Left hindlimb (tissue), 1 donor: Measurements from ENCODE around the gene TCF7.

ENCODE experiments used
- DNase-seq: peaks from one replicate; pipeline ENCODE4 v3.0.0-alpha.2; 2018

The TCF7 gene

DNA sequence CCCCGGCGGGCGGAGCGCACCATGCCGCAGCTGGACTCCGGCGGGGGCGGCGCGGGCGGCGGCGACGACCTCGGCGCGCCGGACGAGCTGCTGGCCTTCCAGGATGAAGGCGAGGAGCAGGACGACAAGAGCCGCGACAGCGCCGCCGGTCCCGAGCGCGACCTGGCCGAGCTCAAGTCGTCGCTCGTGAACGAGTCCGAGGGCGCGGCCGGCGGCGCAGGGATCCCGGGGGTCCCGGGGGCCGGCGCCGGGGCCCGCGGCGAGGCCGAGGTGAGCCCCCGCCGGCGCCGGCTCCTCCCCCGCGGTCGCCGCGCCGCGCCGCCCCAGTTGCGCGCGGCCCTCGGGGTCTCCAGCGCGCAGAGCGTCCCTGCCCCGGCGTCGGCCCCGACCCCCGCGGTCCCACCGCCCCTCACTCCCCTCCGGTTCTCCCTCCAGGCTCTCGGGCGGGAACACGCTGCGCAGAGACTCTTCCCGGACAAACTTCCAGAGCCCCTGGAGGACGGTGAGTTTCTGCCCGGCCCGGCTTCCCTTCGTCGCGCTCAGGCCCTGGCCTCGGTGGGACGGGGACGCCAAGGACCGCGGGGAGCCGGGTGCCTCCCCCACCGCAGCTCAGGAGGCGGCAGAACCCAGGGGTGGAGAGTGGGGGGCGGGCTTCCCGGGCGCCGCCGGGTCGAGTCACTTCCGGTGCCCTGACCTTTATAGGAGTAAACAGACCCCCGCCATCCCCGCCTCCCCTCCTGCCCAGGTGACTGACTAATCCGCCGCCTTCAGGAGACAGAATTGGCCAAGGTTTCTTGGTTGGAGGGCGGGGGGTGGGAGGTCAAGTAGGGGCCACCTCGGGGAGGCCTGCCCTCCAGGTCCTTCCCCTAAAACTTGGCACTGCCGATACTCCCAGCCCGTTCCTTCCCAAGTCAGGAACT, 665 bp downstream of the TCF7 start:
- DNase-seq = no peak

DNA sequence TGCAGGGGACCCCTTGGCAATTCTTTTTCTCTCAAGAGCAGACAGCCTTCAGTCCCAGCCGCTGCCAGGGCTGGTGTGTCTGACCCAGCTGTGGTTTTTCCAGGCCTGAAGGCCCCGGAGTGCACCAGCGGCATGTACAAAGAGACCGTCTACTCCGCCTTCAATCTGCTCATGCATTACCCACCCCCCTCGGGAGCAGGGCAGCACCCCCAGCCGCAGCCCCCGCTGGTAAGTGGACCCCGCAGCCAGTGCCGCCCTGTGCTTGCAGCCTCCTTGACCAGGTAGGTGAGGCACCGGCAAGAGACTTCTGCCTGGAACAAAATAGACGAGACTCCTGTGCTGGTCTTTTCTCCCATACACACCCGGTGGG, 1.3 kb downstream of the TCF7 start:
- DNase-seq = no peak

DNA sequence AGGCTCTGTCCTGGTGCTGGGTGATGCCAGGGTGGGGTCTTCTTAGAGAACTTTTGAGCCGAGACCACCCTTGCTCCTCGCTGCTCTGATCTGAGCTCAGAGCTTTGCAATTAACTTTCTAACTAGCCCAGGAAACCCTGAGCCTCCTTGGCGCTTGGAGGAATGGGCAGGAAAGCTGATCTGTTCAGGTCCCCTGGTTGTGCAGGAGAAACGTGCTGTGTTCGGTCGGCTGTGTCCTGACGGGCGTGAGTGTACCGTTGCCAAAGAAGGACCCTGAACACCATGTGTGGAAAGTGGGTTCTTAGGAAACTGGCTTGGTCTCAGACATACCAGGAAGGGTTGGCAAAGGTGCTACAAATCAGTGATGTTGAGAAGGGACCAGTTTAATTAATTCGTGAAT, 1.8 kb downstream of the TCF7 start:
- no peak for DNase-seq

DNA sequence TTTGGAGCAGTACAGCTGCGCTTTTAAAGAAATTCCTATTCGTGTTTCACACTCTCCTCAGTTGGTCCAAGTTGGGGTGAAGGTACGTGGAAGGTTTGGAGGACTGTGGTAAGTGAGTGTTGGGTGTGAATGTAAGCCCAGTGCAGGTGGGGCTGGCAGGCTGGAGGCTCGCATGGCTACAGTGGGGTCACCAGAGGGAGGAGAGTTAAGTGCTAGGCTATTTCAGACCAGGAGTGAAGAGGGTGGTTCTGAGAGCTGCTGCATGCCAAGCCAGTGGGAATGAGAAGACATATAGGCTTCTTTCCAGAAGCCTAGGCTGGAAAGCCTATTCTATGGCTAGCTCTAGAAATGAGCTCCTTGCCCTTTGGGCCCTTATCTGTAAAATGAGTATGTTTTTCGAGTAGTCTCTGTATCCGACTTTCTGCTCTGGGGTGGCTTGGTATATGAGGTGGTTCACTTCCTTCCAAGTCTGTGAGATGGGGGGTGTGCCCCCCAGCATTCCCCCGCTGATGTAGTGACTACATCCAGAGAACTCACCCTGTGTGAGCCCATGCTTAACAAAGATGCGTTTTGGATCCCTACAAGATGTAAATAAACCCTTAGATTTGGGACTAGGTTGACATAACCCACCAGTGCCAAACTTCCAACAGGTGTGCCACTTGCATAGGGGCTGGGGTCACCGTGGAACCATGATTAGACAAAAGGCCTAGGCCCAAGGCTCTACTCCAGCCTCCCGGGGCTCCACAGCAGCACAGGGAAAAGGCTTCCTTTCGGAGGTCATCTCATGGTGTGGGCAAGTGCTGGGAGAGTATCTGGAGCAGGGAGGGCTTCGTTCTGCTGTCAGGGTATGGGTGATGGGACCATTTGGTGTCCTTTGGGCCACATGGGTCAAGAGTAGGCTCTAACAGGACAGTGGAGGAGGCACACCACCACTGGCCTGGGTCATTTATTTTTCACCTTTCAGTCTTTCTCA, 2.6 kb downstream of the TCF7 start:
- no peak for DNase-seq

DNA sequence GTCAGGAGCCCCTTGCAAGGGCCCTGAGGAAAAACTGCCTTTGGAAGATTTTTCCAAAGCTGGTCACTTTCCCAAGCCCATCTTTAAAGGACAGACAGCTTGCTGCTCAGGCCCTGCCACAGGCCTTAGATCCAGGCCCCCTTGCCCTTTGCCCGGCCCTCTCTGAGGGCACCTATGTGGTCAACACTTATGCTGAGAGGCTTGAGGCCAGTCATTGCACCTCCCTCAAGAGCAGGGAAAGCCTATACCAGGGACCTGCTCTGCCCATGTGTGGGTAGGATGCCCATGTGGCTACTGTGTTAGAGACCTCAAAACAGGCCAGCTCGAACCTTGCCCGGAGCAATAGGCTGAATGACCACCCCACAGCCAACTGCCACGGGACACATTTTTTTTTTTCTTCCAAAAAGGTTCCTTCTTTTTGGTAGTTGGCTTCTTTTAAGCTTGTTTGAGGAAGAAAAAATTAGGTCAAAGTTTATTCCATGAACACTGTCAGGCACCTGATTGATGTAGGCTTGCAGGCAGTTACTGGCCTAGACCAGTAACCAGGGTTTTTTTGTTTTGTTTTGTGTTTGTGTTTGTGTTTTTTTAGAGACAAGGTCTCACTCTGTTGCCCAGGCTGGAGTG, 3.8 kb downstream of the TCF7 start:
- DNase-seq = no peak

DNA sequence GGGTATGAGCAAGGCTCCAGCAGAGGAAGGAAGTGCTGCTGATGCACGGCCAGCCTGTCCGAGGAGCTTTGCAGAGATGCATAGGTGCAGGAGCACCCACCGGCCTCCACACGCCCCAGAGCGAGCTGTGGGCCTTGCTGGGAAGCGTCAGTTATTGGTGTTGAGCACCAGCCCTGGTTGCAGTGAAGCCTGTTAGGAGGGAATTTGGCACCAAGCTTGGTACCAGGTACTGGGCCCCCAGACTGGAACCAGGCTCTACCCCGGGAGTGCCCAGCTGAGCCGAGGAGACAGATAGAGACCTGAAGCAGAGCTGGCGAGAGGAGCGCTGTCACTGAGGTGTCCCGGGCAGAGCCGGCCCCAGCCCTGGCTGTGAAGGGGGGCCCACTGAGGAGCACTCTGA, 5.2 kb downstream of the TCF7 start:
- DNase-seq = no peak

DNA sequence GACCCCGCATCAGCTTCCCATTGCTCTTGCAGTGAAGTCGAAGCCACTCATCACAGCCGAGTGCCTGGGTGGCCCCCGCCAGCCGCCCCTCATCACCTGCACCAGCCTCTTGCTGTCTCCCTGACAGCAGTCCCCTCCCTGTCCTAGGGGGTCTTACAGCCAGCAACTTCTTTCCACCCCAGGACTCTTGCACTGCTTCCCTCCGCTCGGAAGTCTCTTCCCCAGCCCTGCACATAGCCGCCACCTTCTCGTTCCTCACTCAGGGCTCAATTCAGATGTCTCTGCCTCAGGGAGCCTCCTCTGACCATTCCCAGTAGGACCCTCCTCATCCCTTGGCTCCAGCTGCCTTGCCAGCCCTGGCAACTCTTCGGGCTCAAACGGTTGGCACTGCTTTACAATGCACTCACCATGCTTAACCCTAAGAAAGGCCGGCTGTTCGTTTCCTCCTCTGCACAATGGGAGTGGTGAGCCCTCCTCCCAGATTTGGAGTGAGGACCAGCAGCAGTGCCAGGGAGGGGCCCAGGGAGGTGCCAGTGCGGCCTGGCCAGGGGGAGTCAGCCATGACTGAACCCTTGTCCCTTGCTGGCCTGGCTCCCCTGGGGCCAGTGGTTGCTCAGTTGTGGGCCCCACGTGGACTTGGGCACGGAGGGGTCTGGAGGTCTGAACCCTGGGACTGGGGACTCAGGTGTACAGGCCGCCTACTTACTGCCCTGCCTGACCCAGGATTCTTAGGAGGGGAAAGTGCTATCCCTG, 6.1 kb downstream of the TCF7 start:
- DNase-seq = no peak

DNA sequence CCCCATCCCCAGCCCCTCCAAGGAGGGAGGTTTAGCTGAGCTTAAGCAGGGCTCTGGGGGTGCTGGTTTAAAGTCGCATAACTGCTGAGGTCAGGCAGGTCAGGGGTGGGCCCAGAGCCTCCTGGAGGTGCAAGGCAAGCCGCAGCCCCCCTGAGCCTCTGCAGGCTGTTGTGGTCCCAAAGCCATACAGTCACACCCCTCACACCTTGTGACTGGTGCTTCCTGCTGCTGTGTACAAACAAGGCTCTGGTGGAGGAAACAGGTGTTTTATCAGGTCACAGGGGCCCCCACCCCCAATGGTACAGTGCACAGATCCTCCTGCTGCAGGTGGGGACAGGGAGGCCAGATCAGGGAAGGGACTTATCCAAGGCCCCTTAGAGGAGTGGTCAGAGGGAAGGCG, 8.0 kb downstream of the TCF7 start:
- no peak for DNase-seq

DNA sequence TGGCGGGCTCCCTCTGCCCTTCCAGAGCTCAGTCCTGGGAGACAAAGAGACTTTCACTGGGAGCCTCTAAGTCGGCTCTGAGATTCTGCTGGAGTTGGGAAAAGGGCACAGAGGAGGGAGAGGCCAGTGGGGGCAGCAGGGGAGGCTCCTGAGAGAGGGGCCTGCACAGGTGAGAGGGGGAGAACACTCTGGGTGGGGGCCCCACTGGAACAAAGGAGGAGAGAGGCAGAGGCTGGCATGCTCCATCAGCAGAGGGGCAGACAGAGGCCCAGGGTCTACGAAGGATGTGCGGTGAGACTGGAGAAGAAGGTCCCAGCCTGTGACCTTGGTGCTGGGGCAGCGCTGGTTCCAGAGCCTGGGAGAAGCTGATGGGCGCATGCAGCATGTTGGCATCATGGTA, 8.9 kb downstream of the TCF7 start:
- DNase-seq = no peak

DNA sequence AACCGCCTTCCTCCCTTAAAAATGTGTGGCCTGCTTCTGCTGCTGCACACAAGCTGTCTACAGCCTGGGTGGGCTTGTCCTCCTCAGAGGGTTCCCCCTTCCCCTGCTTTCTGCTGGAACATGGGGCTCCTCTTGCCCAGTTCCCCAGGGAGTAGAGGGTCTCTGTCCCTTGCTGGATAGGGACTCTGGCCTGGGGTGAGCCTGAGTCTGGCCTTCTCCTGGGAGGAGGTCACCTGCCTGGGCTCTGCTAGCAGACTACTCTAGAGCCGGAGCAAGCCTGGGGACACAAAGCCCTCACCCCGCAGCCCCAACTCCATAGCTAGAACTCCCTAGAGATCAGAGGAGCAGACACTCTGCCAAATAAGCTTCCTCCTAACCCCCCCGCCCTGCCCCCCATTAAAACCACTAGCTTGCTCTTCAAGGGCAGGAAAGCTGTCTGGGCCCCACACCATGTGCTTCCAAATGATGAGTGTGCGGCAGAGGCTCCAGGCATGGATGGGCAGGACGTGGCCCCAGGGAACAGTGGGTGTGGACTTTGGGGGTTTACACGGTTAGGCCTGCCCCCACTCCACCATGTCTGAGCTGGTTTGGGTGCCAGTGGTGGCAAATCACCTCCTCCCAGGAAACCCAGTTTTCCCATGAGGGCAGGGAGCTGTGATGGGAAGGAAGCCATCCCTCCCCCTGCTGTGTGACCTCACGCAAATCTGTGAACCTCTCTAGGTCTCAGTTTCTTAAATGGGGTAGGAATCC, 10.0 kb downstream of the TCF7 start:
- no peak for DNase-seq

DNA sequence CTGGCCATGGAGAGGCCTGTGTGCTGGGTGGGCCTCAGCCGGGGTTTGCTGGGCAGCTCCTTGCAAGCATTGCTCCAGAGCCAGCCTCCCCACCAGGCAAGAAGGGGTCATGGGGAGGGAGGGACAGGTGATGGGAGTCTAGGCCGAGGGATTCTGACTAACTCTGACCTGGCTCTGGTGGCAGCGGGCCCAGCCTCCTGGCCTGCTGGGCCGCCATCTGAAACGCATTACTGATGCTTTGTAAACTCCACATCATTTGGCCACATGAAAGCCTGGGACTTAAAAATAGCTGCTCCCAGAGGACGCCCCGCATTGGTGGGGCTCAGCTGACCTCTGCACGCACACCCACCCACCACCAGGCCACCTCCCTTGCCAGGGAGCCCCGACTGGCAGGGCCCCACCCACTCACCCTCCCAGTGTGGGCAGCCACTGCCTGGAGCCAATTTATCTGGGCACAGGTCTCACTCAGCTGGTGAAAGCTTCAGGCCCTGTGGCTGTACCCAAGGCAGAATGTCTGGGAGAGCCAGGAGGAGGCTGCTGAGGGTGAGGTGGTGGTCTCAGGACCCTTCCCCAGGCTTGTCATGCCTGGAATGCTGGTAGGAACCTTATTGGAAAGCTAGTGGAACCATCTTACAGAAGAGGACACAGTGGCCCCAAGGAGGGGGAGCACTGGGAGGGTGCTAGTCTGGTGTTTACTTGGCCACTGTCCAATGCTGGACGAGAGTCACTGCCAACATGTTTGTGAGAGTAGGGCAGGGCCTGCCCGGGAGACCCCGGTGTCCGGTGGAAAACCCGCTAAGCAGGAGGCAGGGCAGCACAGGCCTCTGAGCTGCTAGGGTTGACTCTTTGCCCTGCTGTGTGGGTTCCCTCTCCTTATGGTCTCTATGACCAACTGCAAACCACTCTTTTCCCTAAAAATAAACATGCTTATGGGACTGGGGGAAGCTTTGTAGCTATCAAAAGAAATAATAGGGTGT, 10.8 kb downstream of the TCF7 start:
- DNase-seq = peak; percentile 77

DNA sequence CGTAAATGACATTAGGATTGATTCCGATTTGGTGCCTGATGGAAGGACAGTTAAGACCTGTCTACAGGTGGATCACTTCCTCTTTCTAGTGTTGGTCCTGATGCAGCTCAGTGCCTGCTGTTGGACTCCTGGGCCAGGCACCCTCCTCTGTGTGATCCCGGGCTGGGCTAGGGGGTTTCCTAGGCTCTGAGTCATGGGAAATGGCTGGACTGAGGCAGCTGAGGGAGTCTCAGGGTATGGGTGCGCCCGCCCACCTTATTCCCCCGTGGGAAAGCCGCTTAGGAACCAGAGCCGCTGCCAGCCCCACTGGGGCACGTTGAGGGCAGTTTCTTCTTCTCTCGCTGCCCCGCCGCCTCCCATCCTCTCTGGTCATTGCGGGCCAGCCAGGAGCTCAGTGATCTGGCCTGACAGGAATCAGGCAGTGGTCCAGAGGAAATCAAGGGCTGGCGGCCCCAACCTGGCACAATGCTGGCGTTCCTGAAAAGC, 12.9 kb downstream of the TCF7 start:
- no peak for DNase-seq

DNA sequence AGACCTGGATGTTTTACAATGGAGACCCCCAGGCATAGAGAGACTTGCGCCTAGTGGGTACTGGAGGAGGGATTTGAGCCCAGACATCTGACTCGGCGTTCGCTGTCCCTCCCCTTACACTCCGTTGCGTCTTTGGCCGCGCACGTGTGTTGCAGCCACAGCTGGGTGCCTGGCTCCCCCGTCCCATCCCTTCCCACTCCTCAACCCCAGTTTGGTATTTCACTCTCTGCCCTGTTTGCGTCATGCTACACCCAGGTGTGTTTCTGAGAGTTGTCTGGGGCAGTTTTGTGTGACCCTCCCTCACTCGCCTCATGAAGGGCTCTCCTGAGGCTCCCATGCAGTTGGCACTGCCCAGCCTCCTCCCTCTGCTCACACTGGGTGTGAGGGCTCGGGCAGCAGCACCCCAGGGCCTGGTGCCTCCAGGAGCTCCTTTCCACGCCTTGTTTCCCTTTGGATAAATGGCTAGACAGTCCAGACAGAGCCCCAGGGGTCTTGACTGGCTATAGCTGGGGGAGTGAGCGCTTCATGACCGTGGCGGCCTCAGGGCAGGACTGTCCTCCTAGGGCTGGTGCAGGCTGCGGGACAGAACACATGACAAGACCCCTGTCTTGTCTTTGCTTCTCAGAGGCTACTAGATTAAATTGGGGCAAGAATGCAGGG, 13.6 kb downstream of the TCF7 start:
- no peak for DNase-seq

DNA sequence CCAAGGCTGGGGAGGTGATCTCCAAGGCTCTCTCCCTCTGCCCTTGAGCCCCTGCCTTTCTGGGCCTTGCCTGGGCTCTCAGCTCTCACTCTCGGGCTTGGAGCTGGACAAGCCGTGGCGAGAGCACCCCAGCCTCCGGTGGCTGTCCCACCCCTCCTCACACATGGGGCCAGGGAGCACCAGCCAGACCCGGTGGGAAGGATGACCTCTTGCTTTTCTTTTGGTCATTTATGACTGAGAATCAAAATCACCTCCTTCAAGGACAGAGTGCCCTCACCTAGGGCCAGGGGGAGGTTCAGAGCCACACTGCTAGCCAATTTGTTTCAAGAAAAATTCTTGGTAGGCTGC, 14.1 kb downstream of the TCF7 start:
- DNase-seq = no peak

DNA sequence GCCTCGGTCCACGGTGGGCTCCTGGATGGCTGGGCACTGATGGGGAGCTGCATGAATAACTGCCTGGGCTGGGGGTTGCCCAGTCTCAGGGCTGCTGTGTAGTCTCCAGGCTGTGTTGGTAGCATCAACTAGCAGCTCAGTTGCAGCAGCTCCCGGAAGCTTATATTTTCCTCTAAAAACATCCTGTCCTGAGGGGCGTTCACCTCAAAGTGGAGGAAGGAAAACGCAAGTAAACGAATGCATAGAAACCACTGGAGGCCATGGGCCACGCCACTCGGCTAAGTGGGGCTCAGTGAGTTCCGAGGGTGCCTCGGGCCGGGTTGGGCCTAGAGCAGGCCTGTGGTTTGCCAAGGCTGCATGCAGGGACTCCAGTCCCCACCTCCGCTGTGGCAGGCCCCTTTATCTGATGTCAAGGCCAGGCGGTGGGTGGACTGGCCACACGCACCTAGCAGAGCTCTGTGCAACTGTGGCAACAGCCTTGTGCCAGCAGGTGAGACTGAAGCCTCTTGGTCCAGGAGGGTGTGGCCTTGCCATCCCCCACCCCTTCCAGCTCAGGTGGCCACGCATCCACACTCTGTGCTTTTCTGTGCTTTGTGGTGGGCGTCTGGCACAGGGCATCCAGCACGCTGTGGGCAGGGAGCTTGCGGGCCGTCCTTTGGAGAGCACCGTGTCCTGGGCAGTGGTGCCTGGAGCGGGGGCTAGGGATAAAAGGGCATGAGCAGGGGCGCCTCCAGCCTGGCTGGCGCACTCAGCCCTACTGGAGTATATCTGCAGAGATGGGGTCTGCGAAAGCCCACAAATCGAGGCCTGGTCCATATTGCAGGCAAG, 15.1 kb downstream of the TCF7 start:
- DNase-seq = no peak

DNA sequence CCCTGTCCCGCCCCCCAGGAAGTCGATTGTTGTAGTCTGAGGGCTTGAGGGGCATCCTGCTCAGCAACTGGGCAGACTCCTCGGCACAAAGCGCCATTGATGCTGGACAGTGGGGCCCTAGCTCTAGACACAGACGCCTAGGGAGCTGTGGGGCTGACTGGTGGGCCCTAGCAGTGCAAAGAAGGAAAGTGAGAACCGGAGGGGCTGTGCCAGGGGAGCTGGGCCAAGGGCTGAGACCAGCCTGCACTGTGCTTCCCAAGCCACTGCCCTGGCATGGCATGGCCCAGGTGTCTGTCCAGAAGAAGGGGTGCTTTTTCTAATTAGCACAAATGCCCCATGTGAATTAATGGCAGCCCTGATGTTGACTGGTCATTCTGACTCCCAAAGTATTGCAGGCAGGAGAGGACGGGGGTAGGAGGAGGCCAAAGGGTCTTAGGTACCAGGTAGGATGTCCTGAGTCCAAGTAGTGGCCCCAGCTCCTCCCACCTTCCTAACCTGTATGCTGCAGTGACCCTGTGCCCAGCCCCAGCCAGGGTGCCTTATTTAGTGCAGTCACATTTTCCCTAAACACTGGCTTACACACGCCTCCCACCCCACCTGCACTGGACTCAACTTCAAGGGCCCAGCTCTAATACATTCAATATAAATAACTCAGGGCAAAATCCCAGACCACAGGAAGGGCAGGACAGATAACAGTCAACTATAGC, 15.9 kb downstream of the TCF7 start:
- no peak for DNase-seq

DNA sequence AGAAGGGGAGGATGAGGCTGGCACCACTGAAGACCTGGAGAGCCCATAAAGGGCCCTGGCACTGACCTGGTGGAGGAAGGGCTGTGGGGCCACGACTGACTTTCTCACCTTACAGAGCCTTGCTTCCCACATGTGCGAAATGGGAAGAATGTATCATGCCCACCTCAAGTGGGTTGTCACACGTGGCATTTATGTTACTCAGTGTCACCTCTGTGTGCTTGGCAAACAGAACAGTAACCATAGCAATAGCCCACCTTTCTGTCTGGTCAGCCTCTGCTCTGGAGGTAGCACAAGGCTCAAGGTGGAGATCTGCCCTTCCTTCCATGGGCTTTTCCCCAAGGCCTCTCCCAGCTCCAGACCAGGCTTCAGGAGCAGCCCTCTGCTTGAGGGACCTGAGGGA, 16.7 kb downstream of the TCF7 start:
- DNase-seq = no peak

DNA sequence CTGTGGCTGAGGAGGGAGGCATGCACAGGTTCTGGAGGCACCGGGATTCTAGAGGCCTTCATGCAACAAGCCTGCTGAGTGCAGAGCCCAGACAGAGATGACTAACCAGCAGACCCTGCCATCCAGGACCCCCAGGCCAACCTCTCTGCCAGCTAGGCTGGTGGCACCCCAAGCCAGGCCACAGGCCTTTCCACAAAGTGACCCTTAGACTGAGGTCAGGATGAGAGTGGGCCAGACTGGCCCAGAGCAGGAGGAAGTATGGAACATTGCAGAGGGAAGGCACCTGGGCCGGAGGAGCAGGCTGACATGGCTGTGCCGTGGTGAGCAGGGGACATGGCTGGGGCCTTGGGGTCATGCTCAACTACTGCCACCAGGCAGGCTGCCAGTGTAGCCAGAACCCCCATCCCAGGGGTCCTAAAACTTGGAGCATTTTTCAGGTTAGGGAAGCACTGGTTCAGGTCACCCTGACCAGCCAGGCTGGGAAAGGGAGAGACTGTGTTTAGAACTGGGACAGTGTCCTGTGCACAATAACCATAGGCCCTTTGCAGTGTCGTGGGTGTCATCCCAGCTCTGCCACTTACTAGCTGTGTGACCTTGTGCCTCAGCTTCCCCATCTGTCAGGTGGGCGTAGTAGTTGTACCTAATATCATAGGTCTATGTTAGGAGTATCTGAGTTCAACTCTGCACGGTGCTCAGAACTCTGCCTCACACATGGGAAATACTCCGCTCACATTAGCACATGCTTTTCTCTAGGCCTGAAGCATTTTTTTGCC, 17.3 kb downstream of the TCF7 start:
- no peak for DNase-seq
